NCI-H2029 treated with DMSO at 0.1 percent for 48 hours (cell line): ENCODE measurements around the gene LFNG.

Experiments
- DNase-seq: peaks from one replicate; lab custom pipeline; 2025; lab: John Stamatoyannopoulos, UW

LFNG gene, protein sequence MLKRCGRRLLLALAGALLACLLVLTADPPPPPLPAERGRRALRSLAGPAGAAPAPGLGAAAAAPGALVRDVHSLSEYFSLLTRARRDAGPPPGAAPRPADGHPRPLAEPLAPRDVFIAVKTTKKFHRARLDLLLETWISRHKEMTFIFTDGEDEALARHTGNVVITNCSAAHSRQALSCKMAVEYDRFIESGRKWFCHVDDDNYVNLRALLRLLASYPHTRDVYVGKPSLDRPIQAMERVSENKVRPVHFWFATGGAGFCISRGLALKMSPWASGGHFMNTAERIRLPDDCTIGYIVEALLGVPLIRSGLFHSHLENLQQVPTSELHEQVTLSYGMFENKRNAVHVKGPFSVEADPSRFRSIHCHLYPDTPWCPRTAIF

DNA sequence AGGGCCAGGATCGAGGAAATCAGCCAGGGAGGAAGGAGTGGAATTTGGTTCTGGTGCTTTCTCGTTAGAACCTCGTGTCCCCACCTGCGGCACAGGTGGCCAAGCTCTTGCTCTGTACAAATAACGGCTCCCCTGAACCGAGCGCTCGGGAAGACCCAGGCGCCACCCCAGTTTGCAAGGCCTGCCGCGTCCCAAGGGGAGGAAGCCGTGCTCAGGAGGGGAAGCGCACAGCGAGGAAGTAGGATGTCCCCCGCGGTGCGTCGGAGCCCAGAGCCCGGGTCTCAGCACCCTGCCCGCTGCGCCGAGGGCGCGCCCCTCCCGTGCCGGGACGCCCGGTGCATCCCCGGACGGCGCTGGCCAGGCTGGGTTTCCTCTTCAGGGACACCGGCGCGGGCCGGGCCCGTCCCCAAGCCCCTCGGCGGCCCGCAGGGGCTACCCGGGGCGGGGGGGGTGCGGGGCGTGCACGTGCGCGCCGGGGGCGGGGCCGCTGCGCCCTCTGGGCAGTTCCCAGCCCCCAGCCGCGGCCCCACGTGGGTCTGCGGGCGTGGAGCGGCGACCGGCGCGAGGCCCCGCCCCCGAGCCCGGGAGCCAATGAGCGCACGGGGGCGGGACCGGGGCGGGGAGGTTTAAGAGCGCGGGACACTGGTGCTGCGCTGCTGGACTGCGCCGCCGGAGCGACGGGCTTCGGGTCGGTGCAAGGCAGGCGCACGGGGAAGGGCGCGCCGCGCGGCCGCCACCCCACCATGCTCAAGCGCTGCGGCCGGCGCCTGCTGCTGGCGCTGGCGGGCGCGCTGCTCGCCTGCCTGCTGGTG lies at the start of gene LFNG:
LFNG (plus strand) TSS at position 656 of the 812 bp plus-strand sequence; CDS start at position 744, 88 bp downstream.
- peak; percentile 65 for DNase-seq

DNA sequence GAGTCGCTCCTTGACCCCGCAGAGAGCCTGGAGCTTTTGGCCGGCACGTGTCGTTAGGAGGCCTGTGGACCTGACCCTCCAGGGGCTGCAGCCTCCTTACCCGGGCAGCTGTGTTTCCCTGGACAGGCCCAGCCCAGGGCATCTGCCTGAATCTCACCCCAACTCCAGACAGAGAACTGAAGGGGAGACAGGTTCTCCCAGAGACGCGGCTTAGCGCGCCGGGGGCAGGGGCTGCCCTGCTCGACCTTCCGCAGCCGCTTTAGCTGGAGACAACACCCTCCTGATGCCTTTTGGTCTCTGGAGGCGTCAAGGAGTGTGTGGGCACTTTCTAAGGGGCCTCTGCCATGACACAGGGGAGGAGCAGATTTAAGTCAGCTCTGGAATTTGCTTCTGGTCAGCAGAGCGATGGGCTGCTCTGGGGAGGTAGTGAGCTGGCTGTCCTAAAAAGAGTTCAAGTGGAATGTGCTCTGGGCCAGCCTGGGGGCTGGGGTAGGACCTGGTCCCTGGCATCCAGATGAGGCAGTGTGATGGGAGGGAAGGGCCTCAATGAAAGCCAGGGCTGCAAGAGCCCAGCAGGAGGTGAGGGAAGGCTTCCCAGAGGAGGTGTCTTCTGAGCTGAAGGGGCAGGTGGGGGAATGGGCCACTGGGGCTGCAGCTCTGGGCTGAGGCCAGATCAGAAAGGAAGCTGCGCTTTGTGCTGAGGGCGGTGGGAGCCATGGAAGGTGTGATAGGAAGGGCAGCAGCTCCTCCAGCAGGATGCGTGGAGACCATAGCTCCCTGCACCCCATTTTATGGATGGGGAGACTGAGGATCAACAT lies 49.2 kb upstream of the LFNG start:
- no peak for DNase-seq

DNA sequence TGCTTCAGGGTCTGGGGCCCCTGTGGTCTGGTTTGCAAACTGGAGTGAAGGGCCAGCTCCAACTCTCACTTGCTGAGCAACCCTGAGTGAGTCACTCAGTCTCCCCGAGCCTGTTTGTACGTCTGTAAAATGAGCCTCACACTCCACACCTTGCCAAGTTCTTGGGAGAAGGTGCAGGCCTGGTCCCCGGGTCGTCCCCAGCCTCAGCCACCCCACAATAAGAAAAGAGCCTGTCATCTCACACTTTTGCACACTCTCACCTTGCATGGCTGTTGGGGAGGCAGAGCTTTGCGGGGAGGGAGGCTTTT lies 48.6 kb upstream of the LFNG start:
- no peak for DNase-seq

DNA sequence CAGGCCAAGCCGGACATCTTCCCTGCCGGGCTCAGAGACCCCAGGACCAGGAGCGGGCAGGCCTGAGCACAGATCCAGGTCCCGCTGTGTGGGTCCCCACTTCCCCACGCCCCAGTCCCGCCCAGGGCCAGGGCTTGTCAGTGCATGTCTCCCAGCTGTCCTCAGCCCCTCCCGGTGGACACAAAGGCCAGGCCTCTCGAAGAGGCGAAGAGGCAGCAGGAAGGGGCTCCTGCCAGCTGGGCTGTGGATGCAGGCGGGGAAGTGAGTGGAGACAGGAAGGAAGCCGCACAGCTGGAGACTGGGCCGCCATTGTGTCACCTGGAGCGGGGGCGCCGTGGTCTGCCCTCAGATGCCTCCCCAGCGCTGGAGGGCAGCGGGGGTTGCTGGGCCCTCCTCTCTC lies 48.2 kb upstream of the LFNG start:
- DNase-seq, result no peak

DNA sequence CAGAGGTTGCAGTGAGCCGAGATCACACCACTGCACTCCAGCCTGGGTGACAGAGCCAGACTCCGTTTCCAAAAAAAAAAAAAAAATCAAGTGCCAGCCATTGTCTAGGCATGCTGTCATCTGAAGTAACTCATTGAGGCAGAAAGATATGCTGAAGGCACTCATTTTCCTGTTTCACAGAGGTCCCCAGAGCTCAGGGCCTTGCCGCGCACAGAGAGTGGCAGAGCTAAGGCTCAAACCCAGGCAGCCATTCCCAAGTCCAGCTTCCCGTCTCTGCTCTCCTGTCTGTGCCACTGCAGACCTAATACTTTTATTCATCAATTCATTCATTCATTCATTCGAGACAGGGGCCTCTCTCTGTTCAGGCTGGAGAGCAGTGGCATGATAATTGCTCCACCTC lies 46.8 kb upstream of the LFNG start:
- no peak for DNase-seq

DNA sequence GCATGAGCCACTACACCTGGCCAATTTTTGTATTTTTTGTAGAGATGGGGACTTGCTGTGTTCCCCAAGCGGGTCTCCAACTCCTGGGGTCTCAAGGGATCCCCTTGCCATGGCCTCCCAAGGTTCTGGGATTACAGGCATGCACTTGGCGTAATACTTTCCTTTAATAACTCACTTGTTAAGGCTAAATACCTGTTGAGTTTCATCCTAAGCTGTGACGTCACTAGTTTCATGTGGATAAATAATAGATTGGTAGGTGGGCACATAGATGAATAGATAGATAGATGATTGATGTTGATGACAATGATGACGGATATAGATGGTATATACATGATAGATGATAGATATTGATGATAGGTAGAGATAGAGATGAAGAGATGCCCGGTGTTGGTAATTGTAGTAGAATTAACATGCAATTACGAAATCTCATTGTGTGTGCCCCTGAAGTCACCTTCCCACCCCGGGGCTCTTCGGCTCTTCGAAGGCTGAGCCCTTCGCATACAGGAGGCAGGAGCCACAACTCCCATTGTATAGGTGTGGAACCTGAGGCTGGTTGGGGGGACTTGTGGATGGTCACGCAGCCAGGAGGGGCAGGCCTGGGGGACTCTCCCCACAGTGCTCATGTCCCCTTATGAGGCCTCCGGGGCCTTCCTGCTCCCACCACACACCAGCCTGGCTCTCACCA lies 45.9 kb upstream of the LFNG start:
- no peak for DNase-seq

DNA sequence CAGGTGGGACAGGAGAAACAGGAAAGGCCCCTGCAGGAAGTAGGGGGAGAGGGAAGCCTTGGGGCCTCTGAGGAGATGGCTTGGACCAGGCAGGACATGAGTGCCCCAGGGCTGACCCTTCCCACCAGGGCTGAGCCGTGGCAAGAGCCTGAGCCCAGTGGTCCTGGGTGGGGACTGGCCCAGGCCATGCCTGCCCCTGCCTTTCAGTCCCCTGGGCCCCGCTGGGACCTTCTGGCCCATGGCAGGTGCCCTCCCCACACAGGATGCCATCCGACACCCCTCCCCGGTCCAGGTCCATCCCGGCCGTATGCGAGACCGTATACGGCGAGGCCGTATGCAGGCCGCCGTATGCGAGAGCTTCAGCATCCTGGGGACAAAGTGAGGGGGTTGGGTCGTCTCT lies 45.4 kb upstream of the LFNG start:
- no peak for DNase-seq

DNA sequence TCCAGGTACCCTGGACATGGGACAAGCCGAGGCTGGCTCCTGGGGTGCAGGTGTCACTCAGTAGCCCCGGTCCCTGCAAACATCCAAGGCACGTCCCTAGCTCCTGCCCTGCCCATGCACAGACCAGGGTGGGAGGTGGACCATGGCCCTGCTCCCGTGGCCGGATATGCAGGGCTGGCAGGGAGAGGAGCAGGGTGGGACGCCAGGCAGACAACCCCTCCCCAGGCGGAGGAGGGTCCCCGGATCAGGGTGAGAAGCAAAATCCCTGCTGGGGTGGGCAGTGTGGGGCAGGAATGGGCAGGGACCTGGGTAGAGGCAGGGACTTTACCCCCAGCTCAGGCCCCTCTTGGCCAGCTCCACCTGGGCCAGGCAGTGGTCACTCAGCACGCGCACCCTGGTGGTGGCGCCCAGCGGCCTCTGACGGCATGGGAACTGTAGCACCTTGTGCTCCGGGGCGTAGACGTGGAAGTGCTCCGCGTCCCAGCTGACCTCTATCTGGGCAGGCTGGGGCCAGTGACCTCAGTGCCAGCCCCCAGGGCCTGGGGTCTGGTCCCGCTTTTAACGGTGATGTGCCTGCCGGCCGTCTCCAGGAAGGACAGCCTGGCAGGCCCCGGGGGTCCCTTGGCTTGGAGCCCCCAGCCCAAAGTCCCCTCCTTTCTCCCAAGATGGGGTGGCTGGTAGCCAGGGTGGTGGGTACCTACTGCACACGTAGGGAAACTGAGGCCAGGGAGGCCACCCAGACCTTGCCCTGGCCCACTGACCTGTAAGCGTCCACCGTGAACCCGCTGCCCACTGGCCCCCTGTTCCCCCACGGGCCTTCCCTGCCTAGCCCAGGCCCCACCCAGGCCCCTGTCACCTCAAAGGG lies 44.5 kb upstream of the LFNG start:
- no peak for DNase-seq

DNA sequence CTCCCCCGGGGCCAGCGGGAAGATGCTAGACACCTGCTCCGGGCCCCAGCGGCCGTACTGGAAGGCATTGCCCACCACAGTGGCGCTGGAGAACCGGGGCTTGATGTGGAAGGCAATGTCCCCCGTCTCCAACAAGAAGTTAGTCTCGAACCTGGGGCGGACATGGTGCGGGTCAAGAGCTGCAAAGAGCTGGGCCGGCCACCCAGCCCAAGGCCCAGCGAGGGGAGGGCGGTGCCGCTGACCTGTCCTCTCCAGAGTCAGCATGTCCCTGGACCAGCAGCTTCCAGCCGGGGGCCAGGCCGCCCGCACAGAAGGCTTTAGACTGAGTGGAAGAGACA lies 43.9 kb upstream of the LFNG start:
- DNase-seq, result no peak

DNA sequence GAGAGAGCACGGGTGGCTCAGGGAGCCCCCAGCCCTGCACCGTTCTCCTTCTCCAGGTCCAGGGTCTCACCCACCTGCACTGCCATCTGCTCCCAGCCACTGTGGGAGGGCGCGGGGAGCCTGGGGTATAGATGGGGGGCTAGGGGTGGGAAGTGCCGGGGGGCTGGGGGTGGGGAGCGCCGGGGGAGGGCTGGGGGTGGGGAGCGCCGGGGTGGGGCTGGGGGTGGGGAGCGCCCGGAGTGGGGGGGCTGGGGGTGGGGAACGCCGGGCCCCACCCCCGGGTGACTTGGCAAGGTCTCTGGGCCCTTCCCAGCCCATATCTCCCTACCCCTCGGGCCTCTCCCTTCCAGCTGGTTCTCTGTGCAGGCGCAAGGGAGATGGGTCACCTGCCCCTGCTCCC lies 43.3 kb upstream of the LFNG start, which contains the start of gene GRIFIN:
GRIFIN (minus strand) TSS at position 101 of the 400 bp plus-strand sequence; CDS start at position 86, 15 bp downstream.
- DNase-seq, result no peak

DNA sequence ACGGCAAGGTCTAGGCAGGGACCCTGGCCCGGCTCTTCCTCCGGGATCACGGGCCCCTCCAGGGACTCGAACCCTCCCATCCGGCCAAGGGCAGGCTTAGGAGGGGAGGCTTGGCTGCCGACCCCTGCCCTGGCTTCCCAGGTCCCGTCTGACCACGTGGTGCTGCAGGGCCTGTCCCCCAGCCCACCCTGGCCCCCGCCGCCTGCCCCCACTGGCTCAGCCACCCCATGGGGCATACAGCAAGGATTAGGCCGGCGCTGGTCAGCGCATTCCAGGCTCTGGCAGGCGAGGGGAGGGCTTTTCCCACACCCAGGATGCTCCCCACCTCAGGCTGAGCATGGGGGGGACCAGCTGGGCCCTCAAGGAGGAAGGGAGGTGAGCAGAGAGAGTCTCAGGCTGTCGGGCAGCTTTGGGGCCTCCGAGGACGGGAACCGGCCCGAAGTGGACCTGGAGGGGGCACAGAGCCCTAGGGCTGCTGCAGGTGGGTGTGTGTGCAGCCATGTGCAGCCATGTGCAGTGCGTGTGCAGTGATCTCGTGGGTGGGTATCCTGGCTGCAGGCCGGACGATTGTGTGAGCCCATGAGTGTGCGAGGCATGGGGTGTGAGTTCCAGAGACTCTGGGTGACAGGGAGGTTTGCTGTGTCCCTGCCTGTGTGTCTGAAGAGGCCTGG lies 42.7 kb upstream of the LFNG start:
- DNase-seq, result no peak

DNA sequence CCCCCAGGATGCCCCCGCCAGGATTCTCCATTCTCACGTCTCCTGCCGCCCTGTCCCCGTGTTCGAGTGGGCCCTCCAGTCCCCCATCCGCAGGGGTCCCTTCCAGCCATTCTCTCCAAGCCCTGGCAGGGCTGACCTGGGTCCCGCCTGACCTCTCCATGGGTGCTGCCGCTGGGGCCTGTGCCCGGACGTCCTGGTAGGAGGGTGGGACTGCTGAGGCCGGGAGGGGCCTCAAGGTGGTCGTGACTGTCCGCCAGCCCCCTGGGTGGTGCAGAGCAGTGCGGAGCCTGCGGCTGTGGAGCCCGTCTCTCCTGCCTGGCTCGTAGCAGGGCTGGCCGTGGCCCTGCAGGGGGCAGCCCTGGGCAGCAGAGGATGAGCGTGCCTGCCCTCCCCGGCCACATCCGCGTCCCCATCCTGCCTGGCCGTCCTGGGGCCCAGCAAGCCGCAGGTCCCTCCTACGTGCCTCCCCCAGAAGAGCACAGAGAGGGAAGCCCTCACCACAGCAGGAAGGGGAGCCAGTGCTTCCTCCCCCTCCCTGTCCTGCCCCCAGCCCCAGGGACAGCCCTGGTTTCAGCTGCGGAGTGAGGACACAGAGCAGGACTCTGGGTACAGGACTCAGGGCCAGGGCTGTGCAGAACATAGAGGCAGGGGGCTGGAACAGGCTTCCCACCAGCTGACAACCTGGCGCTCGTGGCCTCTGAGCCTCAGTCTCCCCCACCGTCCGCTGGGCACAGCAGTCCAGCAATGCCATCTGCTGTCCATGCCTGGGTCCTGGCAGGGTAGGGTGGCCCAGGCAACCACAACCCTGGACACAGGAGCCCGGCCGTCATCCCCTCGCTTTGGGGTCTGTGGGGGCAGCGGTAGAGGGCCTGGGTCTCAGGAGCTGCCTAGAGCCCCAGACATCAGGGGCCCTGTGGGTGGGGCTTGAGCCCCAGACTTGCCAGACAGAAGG lies 41.9 kb upstream of the LFNG start:
- DNase-seq, result peak; percentile 16

DNA sequence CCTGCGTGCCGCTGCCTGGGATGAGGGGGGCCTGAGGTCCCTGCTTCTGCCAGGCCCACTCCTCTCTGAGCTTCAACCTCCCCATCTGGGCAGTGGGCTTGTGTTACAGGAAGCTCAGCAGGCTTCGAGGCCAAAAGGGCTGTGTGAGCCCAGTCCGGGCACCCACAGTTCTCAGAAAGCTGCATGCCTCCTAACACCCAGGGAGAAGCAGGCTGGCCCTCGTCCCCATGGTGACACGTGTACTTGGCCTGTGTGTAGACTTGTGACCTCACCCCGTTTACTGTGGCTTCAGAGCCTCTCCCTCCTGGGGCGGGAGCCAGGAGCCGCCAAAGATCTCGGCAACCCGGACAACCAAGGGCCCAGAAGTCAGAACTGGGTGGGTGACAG lies 41.2 kb upstream of the LFNG start:
- DNase-seq, result peak; percentile 48

DNA sequence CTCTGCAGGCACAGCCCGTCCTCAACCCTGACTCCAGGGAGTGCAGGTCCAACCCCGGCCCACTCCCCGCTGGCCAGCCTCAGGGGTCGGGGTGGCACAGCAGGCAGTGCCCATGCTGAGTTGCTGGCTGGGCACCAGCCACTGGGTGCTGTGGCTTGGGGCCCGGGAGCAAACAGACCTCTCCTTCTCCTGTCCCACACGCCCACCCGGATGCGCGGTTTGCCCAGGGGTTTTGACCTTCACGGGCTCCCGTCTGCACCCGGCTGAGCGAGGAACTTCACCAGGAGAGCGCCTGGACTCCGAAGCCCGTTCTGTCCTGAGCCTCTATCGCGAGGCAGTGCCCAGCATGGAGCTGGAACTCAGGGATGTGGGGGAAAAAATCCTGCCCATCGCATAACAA lies 40.8 kb upstream of the LFNG start:
- DNase-seq, result no peak

DNA sequence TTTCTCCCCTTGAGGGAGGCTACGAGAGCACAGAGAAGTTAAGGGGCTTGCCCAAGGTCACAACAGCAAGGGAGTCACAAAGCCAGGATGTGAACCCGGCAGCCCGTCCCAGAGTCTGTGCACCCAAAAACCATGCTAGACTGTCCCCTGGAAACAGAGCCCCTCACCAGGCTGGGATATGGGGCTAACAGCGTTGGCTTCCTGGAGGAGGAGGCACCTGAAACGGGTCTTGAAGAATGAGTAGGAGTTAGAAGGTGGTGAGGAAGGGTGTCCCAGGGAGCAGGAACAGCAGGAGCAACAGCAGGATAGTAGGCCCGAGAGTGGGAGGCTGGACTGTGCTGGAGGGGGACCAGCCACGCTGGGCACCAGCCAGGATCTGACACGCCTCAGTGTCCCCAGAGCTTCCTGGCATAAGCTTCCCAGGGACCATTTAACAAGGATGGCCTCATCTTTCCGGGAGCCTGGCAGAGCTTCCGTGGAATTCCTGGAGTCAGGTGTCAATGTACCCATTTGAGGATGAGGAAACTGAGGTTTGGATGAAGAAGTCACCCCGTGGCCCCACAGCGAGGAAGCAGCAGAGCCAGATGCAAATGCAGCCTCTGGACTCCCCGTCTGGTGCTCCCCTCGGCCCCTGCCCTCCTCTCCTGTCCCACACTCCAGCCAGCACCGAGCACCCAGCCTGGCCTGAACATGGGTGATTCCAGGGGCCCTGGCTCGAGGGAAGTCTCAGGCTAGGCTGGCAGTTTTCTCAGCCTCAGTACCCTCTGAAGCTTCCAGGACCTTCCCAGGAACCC lies 40.1 kb upstream of the LFNG start:
- no peak for DNase-seq

DNA sequence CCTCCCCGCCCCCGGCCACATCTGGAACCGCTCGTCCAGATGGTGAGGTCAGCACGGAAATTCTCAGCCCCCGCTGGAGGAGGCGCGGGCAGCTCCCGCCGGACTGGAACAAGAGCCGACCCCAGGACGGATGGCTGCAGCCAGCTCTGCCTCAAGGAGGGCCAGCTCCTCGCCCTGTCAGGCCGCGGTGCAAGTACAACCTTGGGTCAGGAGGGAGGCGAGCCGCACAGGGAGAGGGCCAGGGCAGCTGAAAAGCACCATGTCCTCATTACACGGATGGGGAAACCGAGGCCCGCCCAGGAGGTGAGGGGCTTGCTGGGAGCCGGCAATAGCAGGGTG lies 39.5 kb upstream of the LFNG start:
- DNase-seq, result no peak

DNA sequence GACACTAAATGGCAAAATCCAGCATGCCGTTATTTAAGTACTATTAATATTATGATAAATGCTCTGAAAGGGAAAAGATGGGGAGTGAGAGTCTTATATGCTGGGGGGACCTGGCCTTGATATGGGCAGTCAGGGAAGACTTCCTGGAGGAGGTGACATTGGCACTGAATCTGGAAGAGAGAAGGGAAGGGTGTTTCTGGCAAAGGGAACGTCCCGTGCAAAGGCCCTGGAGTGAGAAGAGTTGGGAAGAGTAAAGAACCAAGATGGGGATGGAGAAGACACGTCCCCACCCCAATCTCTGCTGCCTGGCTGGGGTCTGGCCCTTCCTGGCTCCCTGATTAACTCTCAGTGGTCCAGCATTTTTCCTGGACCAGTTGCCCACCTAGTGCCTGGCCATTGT lies 38.4 kb upstream of the LFNG start:
- DNase-seq, result no peak

DNA sequence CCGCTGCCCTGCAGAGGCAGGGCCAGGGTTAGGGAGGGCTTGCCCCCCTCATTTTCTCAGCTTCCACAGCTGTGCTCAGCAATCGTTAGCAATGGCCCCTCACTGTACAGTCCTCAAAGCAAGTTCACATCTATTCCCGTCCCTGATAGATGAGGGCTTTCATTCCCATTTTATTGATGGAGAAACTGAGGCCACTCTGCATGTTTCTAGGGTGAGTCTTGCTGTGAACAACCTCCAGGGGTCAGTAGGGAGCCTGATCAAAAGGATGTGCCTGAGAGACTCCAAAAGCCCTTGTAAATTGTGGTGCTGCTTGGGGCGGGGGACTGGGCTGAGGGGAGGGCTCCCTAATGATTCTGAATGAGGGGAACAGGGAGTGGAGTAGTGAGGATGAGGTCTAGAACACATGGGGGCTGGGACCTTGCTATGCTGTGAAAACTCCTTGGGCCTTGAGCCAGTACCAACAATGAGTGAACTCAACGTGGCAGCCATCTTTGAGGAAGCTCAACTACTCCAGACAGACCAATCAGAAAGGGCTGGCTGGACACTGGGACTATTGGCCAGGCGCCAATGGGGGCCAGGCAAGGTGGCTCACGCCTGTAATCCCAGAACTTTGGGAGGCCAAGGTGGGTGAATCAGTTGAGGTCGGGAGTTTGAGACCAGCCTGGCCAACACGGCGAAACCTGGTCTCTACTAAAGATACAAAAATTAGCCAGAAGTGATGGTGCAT lies 36.7 kb upstream of the LFNG start:
- DNase-seq, result no peak
